UCSD-AML1 (cell line): ENCODE measurements around the gene ROBO1.

Source experiments
- DNase-seq: peaks from one replicate; lab custom pipeline; 2025; ENCODE audit not compliant: unreplicated experiment; lab: John Stamatoyannopoulos, UW

ROBO1 gene

GRCh38 chr3:79250746-79251145 is 517.1 kb downstream of the ROBO1 start:
- DNase-seq, result no peak

DNA sequence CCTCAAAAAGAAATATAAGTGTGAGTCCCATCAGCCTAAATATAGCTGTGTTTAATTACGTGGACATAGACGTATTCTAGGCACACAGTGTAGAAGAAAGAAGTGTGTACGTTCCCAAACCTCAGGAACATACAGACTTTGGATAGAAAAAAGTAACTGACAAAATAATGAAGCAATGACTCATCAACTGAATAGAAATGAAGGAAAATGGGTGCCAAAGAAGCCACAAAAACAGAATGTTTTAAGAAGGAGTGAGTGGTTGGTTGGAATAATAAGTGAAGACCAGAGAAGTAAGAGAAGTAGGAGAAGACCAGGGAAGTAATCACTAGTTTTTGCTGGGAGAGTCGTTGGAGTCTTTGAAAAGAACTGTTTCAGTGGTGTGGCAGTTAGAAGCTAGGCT is 518.1 kb downstream of the ROBO1 start:
- DNase-seq, result no peak

GRCh38 chr3:79247725-79248043 is 520.1 kb downstream of the ROBO1 start:
- no peak for DNase-seq

- no peak for DNase-seq
These were observed 520.7 kb downstream of the ROBO1 start for GRCh38 chr3:79246875-79247724.

GRCh38 chr3:79245284-79246138 is 522.3 kb downstream of the ROBO1 start:
- DNase-seq, result no peak

DNA sequence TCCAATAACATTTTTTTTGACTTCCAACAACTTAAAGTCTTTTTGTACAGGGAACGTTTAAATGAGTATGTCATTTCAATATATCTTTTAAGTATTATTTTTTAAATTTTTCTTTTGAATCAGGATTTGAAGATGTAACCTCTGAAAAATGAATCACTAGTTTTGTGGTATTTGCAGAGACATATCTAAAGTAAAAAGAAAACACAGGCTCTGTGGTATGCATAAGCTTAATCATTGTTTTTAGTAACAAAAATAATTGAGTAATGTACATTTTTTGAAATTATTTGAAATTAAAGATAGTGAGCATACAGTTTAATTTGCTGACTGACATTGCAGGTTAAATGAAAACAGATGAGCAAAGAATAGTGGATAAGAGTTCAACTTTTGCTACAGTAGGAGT is 531.3 kb downstream of the ROBO1 start:
- DNase-seq, result no peak

DNA sequence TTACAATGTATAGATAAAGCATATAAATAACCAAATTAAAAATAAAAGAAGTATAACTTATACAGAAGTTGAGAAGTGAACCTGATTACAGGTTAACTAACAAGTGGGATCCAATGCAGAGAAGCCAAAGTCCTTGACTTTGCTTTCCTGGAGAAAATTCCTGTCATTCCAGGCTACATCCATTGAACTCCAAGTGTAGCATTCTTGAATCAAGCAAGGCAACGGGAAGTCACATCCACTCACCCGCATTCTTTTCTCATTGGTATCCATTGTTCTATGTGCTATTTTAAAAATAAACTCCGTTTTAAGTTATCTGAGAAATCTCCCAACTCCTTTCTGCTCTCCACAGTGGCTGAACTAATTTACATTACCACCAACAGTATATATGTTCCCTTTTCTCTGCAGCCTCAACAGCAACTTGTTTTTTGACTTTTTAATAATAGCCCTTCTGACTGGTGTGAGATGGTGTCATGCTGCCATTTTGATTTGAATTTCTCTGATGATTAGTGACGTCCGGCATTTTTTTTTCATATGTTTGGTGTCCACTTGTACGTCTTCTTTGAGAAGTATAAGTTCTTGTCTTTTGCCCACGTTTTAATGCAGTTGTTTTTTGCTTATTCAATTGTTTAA is 534.3 kb downstream of the ROBO1 start:
- DNase-seq, result no peak

GRCh38 chr3:79230266-79230665 is 537.5 kb downstream of the ROBO1 start:
- no peak for DNase-seq

GRCh38 chr3:79217096-79217495 is 550.7 kb downstream of the ROBO1 start:
- DNase-seq, result no peak

DNA sequence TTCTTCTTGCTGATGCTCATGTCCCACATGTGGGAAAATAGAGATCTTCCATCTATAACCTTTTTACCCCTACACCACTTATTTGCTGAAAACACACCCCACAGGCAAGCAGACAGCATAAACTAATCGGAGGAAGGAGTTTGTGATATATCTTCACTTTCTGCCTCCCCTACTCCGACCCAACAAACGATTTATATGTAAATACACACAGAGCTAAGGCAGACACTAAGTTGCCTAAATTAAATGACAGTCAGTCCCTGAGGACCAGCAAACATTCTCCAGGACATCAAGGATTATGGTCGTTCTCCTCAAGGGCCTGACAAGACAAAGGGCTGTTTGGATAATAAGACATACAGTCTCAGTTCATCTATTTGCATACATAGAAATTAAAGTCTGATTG is 552.5 kb downstream of the ROBO1 start:
- no peak for DNase-seq

GRCh38 chr3:79211586-79212359 is 556.0 kb downstream of the ROBO1 start:
- DNase-seq, result no peak

DNA sequence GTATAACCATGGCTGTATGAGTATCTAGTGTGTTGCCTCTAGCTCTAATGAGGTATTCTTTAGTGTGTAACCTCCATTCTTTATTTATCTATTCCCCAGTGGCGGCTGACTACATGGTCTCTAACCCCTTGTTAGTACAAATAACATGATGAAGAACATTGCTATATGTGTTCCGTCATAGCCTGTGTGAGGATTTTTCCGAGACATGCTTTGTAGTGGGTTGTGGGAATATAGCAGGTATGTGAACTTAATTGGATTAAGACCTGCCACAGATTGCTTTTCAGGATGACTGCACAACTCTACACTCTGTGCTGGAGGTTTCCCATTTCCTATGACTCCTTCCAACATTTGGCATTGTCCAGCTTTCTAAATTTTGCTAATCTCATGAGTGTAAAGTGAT is 563.4 kb downstream of the ROBO1 start:
- no peak for DNase-seq

GRCh38 chr3:79203144-79203519 is 564.7 kb downstream of the ROBO1 start:
- no peak for DNase-seq

DNA sequence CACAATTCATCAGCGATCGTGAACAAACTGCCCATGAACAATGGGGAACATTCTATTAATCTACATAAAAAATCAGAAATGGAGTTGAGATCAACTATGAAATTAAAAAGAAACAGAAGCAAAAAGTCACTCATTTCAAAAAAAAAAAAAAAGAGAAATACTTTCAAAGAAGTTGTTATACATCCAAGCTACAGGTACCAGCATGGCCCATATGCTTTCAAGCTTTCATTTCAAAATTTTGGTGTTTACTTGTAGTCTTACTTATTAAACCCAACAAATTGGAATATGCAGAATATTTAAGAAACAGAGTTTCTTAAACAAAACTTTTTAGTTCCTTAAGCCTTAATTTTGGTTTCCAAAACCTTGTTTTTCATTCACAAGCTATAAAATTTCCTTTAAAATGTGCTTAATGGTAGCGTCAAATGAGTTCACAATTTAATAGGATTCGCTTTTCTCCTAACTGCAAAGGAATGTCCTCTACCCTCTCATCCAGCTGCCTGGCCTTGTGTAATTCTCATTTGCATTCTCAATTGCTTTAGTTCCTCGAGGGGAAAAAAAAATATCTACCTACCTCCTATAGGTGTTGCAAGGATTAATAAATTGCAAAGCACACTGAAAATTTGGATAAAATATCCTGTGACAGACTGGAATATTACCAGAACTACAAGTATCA is 565.2 kb downstream of the ROBO1 start:
- no peak for DNase-seq

DNA sequence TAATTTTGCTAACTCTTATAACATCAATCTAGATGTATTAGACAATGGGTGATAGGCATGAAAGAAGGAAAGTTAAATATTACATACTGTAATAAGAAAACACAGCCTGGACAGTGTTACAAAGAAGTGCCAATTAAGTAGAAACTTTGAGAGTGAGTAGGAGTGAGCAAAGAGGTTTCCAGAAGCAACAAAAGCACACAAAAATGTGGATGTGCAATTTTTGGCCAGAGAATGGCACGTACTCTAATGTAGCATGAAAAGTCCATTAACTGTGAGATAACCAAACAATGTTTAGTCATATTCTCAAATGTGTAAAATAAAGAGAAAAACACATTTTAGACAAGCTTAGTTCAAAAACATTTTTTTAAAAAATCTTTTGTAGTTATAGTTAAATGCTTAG is 567.3 kb downstream of the ROBO1 start:
- DNase-seq, result no peak

DNA sequence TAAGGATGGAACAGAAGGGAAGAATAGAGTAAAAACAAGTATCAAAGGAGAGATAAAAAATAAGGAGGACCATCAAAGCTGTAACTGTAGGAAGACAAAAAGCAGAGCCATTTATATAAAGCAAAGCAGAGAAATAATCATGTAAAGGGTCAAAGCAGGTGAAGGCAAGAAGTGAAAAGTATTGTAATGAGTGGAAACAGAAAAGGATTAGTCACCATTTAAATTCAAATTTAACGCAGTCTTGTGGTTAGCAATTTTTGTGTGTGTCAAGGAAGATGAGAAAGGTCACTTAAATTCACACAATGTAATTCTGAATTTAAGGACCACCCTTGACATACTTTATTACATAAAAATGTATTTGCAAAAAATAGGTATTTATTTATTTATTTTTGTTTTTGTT is 567.8 kb downstream of the ROBO1 start:
- DNase-seq, result no peak

- no peak for DNase-seq
These were observed 580.4 kb downstream of the ROBO1 start for GRCh38 chr3:79187426-79187825.

DNA sequence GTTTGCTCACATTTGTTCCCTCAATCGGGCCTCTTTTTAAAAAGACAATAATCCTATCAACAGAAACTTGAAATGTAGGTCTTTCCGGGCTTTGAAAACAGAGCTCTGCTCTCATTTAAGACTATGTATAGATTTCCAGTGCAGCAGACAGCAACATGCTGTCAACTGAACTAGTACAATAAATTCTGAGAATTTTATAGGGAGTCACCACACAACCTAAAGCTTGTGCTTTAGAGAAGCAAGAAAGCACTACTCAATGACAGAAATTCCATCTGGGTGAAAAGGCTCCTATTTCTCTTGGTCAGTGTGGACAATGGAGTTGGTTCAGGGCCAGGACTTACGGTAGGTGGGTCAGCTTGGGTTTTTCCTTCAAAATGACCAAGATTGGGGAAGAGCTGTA is 583.5 kb downstream of the ROBO1 start:
- no peak for DNase-seq

DNA sequence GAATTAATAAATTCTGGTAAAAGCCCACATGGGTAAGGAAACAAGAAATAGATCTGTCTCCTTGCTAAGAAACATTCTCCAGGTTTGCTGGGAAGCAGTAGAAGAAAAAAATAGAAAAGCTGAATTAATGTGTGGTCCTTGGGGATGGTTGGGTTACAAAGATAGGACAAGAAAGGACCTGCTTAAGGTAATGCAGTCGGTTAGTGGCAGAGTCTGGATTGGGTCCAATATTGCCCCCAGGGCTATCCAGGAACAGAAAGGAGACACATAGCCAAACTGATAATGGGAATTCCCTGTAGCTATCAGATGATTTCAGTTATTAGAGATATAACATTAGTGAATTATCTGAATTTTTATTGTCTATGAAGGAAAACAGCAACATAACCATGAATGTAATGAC is 584.3 kb downstream of the ROBO1 start:
- DNase-seq, result no peak

DNA sequence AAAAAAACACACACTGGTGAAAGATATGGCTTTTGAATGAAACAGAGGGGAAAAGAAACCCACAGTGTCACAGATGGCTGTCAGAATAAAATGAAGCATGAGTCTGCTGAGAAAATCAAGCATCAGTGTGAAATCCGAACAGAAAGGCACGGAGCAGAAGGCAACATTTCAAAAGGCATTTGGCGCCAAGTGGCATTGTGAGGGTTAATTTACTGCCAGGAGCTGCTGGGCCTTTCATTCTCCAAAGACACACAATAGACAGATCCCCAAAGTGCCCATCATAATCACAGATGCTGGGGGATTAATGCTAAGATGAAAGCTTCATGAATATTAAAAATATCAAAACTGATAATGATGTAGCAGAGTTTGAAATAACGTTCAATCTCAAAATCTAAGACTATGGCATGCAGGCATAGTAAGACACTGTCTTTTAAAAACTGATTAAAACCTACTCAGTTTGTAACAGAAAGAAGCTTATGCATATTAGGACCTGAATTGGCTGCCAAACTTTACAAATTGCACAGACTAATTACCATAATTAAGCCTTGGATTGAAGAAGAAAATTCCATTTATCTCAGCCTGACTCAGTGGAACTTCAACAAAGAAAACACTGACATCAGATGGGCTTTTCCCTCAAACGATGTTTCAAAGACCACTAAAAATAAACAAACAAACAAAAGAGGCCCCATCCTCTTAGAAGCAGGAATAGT is 589.2 kb downstream of the ROBO1 start:
- no peak for DNase-seq
